ENCODE data around the gene GASK1B. TPM values are rescaled to one million over a fixed set of nuclear protein-coding genes. Genes with fewer than 3 reads are reported as not detected.

The GASK1B gene
- total and polyA plus RNA-seq, 2 of the 13 experiments (the other 11 are each of a cell fraction or from before 2014, with no cell fraction given): 29.1 to 40.4 TPM

- TF ChIP-seq ZBTB14 (CRISPR knock-in tag; IDR thresholded peaks at IDR 0.05): no peak
- no peak for TF ChIP-seq MNT (IDR thresholded peaks at IDR 0.05)
- 0 out of 2 replicates have a peak, but pooled peaks have one; percentile 35 for TF ChIP-seq GMEB2 (CRISPR knock-in tag; IDR thresholded peaks at IDR 0.05; ENCODE audit: low read depth)
- no peak for TF ChIP-seq ZC3H13 (CRISPR knock-in tag; IDR thresholded peaks at IDR 0.05)
- no peak for TF ChIP-seq HNF4G (IDR thresholded peaks at IDR 0.05; ENCODE audit: borderline replicate concordance, low read depth, low read length)
- no peak for TF ChIP-seq HNF4G (CRISPR knock-in tag; IDR thresholded peaks at IDR 0.05; ENCODE audit: borderline replicate concordance, low read depth)
- TF ChIP-seq CREB3 (CRISPR knock-in tag; IDR thresholded peaks at IDR 0.05): no peak
- no peak for TF ChIP-seq ZNF770 (CRISPR knock-in tag; IDR thresholded peaks at IDR 0.05)
- TF ChIP-seq POLR2AphosphoS5 (IDR thresholded peaks at IDR 0.05; ENCODE audit: low read depth, low read length): peak; percentile 50
- 0 out of 2 replicates have a peak, but pooled peaks have one; percentile 44 for TF ChIP-seq SIN3A (IDR thresholded peaks at IDR 0.05; ENCODE audit: borderline replicate concordance, low read depth, low read length)
- TF ChIP-seq ZNF24 (IDR thresholded peaks at IDR 0.05): no peak
- TF ChIP-seq ZFP90 (CRISPR knock-in tag; IDR thresholded peaks at IDR 0.05; ENCODE audit: borderline replicate concordance): no peak
- TF ChIP-seq ZNF530 (CRISPR knock-in tag; IDR thresholded peaks at IDR 0.05; ENCODE audit: low read depth): no peak
- no peak for TF ChIP-seq EZH2 (conservative IDR thresholded peaks at IDR 0.05; ENCODE audit: low read depth, low read length)
- TF ChIP-seq MEIS1 (CRISPR knock-in tag; IDR thresholded peaks at IDR 0.05; ENCODE audit: borderline replicate concordance): no peak
- TF ChIP-seq NFE2L2 (IDR thresholded peaks at IDR 0.05; ENCODE audit: low read length): no peak
- TF ChIP-seq ZNF605 (CRISPR knock-in tag; IDR thresholded peaks at IDR 0.05): no peak
- 0 out of 2 replicates have a peak, but pooled peaks have one; percentile 75 for TF ChIP-seq MXD1 (CRISPR knock-in tag; IDR thresholded peaks at IDR 0.05)
- TF ChIP-seq FOXC1 (CRISPR knock-in tag; IDR thresholded peaks at IDR 0.05; ENCODE audit: borderline replicate concordance): no peak
- no peak for TF ChIP-seq NBN (conservative IDR thresholded peaks at IDR 0.05)
Observed at GRCh38 chr4:158209825-158210807, 37.3 kb upstream of the GASK1B start, which contains the start of gene TMEM144 (continued).
